HEK293T (cell line): ENCODE data around the gene SNIP1.

Source experiments
- ARNT ChIP-seq: fragments of 450-650 bp; IDR thresholded peaks from 2 replicates; pipeline ENCODE4 v1.6.1; 2017; ENCODE audit warnings: mild to moderate bottlenecking
- BHLHE40 ChIP-seq: fragments of 450-650 bp; IDR thresholded peaks from 2 replicates; pipeline ENCODE4 v1.6.1; 2016; ENCODE audit warnings: mild to moderate bottlenecking, moderate library complexity, borderline replicate concordance
- ELF4 ChIP-seq: fragments of 450-650 bp; IDR thresholded peaks from 2 replicates; pipeline ENCODE4 v1.6.1; 2017; ENCODE audit warnings: antibody characterized with exemption
- FOXA1 ChIP-seq: fragments of 450-650 bp; IDR thresholded peaks from 2 replicates; pipeline ENCODE4 v1.6.1; 2016; ENCODE audit warnings: mild to moderate bottlenecking
- FOXK2 ChIP-seq: fragments of 450-650 bp; IDR thresholded peaks from 2 replicates; pipeline ENCODE4 v1.6.1; 2016; ENCODE audit warnings: mild to moderate bottlenecking
- FOXM1 ChIP-seq: fragments of 450-650 bp; IDR thresholded peaks from 2 replicates; pipeline ENCODE4 v1.6.1; 2017; ENCODE audit warnings: mild to moderate bottlenecking, borderline replicate concordance
- HDGF ChIP-seq: fragments of 450-650 bp; IDR thresholded peaks from 2 replicates; pipeline ENCODE4 v1.6.1; 2017; ENCODE audit warnings: antibody characterized with exemption, borderline replicate concordance
- SP1 ChIP-seq: fragments of 450-650 bp; IDR thresholded peaks from 2 replicates; pipeline ENCODE4 v1.6.1; 2017
- SUZ12 ChIP-seq: fragments of 450-650 bp; IDR thresholded peaks from 2 replicates; pipeline ENCODE4 v1.6.1; 2016; ENCODE audit warnings: mild to moderate bottlenecking
- TARDBP ChIP-seq: fragments of 450-650 bp; IDR thresholded peaks from 2 replicates; pipeline ENCODE4 v1.6.1; 2016
- TF ChIP-seq, protein P1 (sequence below): fragments of 450-650 bp; IDR thresholded peaks from 2 replicates; pipeline ENCODE4 v1.6.1; 2016

DNA sequence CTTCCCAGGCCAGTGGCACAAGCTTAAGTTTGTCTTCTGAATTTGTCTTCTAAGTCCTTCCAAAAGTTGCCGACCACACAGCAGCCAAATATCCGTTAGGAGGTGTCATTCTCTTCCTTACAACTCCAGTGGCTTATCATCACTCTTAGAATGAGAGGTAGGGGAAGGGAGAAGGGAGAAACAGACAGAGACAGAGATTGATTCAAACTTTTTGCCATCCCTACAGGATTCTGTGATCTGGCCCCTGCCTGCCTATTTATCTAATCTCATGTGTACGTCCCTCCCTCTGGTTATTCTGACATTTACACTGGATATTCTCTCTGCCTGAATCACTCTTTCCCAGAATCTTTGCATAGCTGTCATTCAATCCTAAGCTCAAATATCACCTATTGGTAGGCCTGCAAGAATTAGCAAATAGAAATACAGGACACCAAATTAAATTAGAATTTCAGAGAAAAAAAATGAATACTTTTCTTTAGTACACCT is 42.1 kb upstream of the SNIP1 start:
- TF ChIP-seq SUZ12 (no peak), HDGF (no peak), ARNT (no peak), SP1 (no peak), BHLHE40 (no peak), TARDBP (no peak), FOXK2 (no peak), FOXM1 (no peak), ELF4 (no peak), FOXA1 (no peak)
- TF ChIP-seq, protein P1, sequence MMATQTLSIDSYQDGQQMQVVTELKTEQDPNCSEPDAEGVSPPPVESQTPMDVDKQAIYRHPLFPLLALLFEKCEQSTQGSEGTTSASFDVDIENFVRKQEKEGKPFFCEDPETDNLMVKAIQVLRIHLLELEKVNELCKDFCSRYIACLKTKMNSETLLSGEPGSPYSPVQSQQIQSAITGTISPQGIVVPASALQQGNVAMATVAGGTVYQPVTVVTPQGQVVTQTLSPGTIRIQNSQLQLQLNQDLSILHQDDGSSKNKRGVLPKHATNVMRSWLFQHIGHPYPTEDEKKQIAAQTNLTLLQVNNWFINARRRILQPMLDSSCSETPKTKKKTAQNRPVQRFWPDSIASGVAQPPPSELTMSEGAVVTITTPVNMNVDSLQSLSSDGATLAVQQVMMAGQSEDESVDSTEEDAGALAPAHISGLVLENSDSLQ = peak; percentile 13; the same call in 1 of the 2 replicates
